ENCODE data around the gene RNF213.

Gene RNF213

GRCh38 chr17:80364091-80364691, 103.5 kb downstream of the RNF213 start:
- peak; percentile 47 for DNase-seq (ENCODE audit: low spot score)
- no peak for FAIRE-seq

DNA sequence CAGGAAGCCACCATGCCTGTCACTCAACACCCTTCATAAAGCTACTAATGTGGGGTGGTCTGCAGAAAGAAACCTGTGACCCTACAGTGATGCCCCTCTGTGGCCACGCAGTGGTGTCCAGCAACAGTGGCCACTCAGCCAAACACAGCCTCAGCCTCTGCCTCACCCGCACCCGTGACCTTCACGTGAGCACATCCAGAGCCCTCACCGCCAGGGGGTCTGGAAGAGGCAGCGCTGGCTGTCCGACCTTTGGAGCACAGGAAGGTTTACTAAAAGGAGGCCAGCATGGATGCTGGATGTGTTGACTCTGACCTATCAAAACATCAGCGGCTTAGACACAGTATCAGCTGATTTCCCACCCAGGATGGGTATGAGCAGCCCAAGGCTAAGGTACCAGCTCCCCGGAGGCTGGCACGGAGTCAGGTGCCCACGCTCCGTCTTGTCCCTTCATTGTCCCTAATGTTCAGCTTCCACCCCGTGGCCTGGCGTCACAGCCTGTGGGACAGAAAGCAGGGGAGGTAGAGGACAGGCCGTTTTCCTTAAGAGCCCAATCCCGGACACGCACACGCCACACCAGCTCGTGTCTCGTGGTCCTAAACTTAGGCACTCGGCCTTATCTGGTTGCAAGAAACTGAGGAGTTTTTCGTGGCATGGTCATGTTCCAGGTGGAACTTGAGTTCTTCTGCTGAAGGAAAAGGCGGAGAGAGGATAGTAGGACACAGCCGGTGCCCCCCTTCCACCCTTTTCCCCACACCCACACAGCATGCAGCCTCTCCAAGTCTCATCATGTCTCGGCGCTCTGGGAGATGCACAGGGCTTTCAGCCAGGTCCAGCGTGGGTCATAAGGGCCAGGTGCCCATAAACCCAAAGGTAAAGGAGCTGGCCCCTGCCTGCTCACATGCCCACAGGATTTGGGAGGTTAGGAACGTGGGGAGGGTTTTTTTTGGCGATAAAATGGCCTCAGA, 104.6 kb downstream of the RNF213 start:
- peak; percentile 17 for FAIRE-seq

DNA sequence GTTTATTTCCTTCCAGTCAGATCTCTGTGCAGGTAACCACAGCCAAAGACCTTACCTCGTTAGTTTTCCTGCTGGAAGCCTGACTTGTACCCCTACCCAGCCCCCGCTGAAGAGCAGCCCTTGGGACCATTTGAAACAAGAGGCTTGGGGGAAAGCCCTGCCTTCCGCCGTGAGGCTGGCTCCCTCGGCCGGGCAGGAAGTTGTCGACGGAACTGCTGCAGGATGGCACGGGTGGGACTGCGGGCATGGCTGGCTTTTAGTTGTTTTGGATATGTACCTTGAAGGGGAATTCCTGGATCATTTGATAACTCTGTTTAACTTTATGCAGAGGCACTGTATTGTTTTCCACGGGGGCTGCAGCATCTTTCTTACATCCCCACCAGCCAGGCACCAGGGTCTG, 105.3 kb downstream of the RNF213 start:
- no peak for FAIRE-seq
- DNase-seq (ENCODE audit: low spot score), result no peak

More for the DNA sequence above, 104.6 kb downstream of the RNF213 start:
- DNase-seq (ENCODE audit: low spot score), result no peak

DNA sequence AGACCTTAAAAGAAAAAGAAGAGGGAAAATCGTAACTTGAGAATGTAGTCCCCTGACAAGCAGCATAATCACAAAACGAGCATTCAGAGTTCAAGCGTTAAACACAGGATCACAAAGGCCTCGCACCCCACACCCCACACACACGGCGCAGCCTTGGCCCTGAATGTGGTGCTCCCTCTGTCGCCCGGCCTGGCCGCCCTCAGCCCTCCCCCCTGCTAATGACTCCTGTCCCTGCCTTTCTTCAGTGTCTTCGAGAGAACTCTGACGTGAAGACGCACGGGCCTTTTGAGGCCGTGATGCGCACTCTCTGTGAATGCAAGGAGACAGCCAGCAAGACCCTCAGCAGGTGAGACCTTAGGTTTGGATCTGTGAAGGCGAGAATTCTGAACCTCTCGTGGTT, 106.9 kb downstream of the RNF213 start:
- FAIRE-seq, result no peak
- no peak for DNase-seq (ENCODE audit: low spot score)

GRCh38 chr17:80371196-80371595, 110.5 kb downstream of the RNF213 start:
- FAIRE-seq (no peak), DNase-seq (ENCODE audit: low spot score) (no peak)

GRCh38 chr17:80372456-80372855, 111.8 kb downstream of the RNF213 start:
- DNase-seq (ENCODE audit: low spot score) (no peak), FAIRE-seq (no peak)

DNA sequence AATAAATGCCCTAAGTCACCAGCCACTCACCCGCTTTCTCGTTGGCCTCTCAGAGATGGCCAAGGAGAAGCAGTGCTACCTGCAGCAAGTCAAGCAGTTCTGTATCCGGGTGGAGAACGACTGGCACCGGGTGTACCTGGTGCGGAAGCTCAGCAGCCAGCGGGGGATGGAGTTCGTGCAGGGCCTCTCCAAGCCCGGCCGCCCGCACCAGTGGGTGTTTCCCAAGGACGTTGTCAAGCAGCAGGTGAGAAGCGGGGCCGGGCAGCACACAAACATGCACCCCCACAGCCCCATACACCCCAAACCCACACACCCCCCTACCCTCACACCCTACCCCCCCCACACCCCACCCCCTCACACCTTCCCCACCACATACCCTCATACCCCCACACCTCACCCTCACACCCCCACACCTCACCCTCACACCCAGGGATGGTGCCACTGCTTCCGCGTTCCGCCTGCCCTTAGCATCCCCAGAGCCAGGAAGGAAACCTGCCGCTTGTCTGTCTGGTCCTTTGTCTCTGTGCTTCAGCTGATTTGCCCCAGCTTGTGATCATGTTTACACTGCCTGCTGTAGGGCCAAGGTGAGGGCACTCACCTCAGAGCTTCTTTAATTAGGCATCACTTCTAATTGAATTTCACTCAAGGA, 112.4 kb downstream of the RNF213 start:
- no peak for FAIRE-seq
- no peak for DNase-seq (ENCODE audit: low spot score)

DNA sequence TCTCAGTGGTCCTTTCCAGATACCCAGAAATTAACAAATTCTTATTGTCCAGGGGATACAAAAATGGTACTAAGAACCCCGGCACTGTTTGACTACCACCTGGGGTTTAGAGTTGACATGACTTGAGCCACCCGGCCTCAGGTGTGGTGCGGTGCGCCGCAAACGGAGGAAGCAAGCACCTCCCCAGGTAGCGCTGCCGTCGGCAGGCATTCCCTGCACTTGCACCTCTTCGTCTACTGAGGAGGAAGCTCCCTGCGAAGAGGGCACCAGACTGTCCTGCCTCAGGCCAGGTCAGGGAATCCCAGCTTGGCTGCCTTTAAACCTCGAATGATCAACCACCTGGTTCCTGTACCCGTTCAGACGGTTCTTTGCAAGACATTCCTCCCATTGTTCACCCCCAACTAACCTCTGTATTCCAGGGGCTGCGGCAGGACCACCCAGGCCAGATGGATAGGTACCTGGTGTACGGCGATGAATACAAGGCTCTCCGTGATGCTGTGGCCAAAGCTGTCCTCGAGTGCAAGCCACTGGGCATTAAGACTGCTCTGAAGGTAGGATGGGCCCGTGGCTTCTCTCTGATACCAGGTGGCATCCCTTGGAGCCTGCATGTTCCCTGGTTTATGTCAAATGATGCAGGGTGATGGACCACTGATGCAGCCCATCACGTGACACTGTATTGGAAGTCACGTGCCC, 113.5 kb downstream of the RNF213 start:
- DNase-seq (ENCODE audit: low spot score), result no peak
- FAIRE-seq, result peak; percentile 13

DNA sequence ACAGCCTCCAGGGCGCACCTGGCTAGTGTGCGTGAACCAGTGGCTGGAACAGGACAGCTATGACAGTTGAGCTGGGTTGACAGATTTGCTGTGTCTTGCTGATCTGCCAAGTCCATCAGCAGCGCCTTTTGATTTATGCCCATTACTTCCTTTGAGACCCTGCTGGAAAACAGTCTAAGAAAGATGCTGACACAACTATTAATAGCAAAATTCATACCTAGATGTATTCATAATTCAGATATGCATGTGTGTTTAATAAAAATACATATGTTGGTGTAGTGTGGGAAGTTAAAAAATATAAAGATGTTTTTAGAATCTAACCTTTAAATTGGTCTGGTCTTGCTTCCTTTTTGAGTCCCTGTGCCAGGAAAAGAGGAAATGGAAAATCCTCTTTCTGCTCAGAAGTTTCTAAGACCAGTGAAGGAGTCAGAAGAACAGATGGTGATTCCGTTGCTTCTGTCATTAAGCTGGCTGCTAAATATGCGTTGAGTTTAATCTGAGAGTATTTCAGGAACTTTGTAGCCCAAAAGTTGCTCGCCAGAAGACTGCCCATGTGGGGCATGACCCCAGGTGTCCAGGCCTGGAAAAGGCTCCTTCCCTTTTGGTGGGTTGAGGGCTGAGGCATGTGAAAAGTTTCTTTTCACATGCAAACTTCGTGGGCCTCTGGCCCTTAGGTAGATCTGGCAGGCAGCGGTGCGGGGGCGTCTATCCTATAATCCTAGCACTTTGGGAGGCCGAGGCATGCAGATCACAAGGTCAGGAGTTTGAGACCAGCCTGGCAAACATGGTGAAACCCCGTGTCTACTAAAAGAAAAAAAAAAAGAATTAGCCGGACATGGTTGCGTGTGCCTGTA, 114.3 kb downstream of the RNF213 start:
- FAIRE-seq (peak; percentile 67), DNase-seq (ENCODE audit: low spot score) (no peak)

DNA sequence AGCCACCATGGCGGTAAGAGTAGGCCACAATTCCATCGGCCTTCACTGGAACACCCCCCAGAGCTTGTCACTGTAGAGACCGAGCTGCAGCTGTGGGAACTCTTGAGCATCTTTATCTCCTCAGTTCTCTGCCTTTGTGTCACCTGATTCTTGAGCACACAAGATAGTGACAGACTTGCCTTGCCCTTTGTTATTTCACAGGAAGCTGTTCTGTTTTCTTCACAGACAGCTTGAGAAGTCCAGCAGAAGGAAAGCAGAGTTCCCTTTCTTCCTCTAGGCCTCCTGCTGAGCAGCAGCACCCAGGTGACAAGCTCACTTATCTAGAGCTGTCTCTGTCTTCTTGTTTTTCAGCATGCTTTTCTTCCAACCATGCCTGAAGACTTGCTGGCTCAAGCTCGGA, 115.9 kb downstream of the RNF213 start:
- DNase-seq (ENCODE audit: low spot score), result no peak
- no peak for FAIRE-seq

DNA sequence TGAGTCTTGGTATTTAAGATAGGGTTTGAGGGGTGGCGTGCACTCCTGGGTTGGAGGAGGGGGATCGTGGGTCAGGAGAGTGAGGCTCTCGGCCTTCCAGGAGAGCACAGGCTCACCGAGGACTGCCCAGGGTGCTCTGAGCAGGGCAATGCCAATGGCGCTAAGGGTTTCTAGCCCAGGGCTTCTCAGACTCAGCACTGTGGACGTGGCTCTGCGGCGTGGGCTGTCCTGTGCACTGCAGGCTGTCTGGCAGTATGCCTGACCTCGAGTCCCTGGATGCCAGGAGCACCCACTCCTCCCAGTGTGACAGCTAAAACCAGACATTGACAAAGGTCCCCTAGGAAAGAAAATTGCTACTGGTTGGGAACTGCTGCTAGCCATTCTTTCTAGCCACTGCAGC, 117.1 kb downstream of the RNF213 start:
- FAIRE-seq, result no peak
- DNase-seq (ENCODE audit: low spot score), result no peak

DNA sequence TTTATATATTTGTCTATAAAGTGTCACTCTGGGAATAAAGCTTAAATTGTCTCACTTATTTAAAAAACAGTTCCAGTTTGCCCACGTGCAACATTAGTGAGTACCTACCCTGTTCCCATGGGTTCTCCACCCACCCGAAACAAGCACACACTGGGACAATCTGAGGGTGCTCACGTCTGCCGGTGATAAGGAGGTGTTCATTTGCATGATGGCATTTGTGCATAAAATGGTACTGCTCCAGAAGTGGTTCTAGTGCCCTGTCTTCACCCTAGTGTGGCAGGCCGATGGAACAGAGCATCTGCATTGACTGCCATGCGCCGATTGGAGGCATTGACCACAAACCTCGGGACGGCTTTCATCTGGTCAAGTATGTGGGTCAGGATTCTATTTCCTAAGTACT, 118.7 kb downstream of the RNF213 start:
- FAIRE-seq (no peak), DNase-seq (ENCODE audit: low spot score) (no peak)

DNA sequence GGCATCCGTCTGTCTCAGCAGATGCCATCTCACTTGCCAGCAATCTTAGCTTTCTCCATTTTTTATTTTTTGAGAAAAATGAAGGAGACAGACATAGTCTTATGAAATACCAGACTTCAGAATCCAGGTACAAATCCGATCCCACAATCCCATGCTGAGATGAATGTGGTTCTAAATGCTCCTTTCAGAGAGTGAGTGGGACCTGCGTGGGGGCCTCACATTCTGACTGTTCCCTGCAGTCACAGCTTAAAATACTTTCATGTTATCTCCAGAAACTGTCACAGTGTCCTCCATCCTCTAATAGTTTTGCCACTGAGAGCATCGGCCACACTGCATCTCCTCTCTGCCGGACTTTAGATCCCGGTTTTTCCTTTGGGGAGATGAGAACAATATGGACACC, 119.4 kb downstream of the RNF213 start:
- no peak for DNase-seq (ENCODE audit: low spot score)
- FAIRE-seq, result no peak

DNA sequence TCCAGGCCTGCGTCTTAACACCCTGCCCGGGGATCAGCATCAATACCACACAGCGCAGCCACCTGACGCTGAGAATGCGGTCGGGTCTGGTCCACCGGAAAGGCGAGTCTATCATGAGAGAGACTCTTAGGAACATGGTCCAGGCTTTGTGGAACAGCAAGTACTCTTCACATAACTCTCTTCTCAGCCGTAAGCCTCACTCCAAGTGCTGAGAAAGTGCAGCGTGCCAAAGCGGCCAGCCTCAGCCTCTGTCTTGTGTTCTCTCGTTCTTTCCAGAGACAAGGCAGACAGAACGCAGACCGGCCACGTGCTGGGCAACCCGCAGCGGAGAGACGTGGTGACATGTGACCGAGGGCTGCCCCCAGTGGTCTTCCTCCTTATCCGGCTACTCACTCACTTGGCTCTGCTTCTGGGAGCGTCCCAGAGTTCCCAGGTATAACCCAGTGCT, 119.9 kb downstream of the RNF213 start:
- DNase-seq (ENCODE audit: low spot score) (no peak), FAIRE-seq (no peak)

- DNase-seq (ENCODE audit: low spot score) (no peak), FAIRE-seq (no peak)
Measured at GRCh38 chr17:80381416-80381923, 120.8 kb downstream of the RNF213 start.

GRCh38 chr17:80382446-80382845, 121.8 kb downstream of the RNF213 start:
- DNase-seq (ENCODE audit: low spot score) (no peak), FAIRE-seq (no peak)

DNA sequence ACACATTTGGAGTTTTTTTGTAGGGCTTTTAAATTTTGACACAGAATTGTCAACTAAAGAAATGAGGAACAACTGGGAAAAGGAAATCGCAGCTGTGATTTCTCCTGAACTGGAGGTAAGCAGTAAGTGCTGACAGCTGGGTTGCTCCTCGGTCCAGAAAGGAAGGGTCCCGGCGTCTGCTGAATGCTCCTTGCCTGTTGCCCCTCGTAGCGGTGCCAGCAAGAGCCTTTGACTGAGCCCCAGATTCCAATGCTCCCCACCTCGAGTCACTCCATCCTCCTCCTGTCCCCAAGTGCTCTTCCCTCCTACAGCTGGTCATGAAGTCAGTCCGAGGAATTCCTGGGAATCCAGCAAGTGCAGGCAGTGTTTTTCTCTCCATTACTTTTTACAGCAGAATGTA, 122.3 kb downstream of the RNF213 start:
- FAIRE-seq (no peak), DNase-seq (ENCODE audit: low spot score) (no peak)

GRCh38 chr17:80384078-80384960, 123.7 kb downstream of the RNF213 start:
- DNase-seq (ENCODE audit: low spot score) (no peak), FAIRE-seq (peak; percentile 27)

- FAIRE-seq (no peak), DNase-seq (ENCODE audit: low spot score) (no peak)
Measured at GRCh38 chr17:80385046-80385445, 124.4 kb downstream of the RNF213 start.
